K562 (cell line): Measurements from ENCODE around the gene PRSS1. TPM values are rescaled to one million over a fixed set of nuclear protein-coding genes. Genes with fewer than 3 reads are reported as not detected.

Source experiments
- ATAC-seq: fragments of 200-7000 bp; cut with Tn5 transposase; 3 replicates; pipeline ENCODE4 v1.9.1; 2020; ENCODE audit warnings: moderate library complexity
- BruUV-seq: library from RNA; stranded (reverse); fragments of 400-500 nt; replicated peaks from 2 replicates; lab custom pipeline; 2021; lab: Mats Ljungman, UMichigan
- CTCF ChIA-PET: fragments of 300-600 bp; formaldehyde crosslinking; extraction: SDS; loops from one replicate; lab custom pipeline; 2021; ENCODE audit warnings: low intra/inter-chr PET ratio; lab: Yijun Ruan, JAX
- POLR2A ChIA-PET: fragments of 300-600, 350-650 bp; sonication (Branson Sonifier 250); formaldehyde crosslinking; extraction: SDS; loops from one replicate; lab custom pipeline; 2021; ENCODE audit warnings: antibody characterized with exemption, inconsistent platforms; lab: Yijun Ruan, JAX
- DNase-seq, 4 experiments: peaks; one replicate each; pipeline versions ENCODE4 v3.0.0 to v3.0.0-alpha.2; 2011 to 2018; ENCODE audit warnings: low spot score in 3 of 4, mixed read lengths in 3 of 4; ENCODE audit errors: extremely low read depth in 1 of 4
- FAIRE-seq: peaks from 2 replicates; lab custom pipeline; 2011; peaks lifted over from hg19 to GRCh38; lab: Jason Lieb, UNC
- H2AFZ ChIP-seq: 2 replicates; pipeline ENCODE4 v1.6.0; 2011; ENCODE audit warnings: low read depth, low read length, control low read depth, inconsistent platforms
- H3K27ac ChIP-seq: fragments of 200-600 bp; 3 replicates; pipeline ENCODE4 v1.8.0; 2011; ENCODE audit warnings: low read depth, mild to moderate bottlenecking, control low read depth, inconsistent platforms, low read length, moderate library complexity, mixed read lengths; ENCODE audit errors: extremely low read depth
- H3K27me3 ChIP-seq, 2 experiments: fragments of 300-600 bp in 1 of 2; 2 replicates in 1 of 2; 3 replicates in 1 of 2; pipeline versions ENCODE4 v1.6.0 to v1.8.0; 2011; ENCODE audit warnings: inconsistent platforms in 2 of 2, low read length in 2 of 2, mild to moderate bottlenecking in 1 of 2, mixed read lengths in 1 of 2, moderate library complexity in 1 of 2; ENCODE audit not compliant: control insufficient read depth in 2 of 2, insufficient read depth in 2 of 2
- H3K36me3 ChIP-seq: fragments of 300-600 bp; 3 replicates; pipeline ENCODE4 v1.8.0; 2011; ENCODE audit warnings: mild to moderate bottlenecking, low read length, inconsistent platforms; ENCODE audit not compliant: control insufficient read depth, insufficient read depth
- H3K4me1 ChIP-seq, 2 experiments: fragments of 200-600 bp in 1 of 2; replicated peaks in 1 of 2; 2 replicates in 1 of 2; 3 replicates in 1 of 2; pipeline versions ENCODE4 v1.5.1 to v1.8.0; 2011; ENCODE audit warnings: inconsistent platforms in 2 of 2, low read length in 2 of 2, mild to moderate bottlenecking in 1 of 2, mixed read lengths in 1 of 2, moderate library complexity in 1 of 2; ENCODE audit not compliant: control insufficient read depth in 2 of 2, insufficient read depth in 2 of 2
- H3K4me2 ChIP-seq: 2 replicates; pipeline ENCODE4 v1.6.1; 2011; ENCODE audit warnings: low read length, control low read depth, inconsistent platforms, mixed read lengths; ENCODE audit not compliant: insufficient read depth
- H3K4me3 ChIP-seq: fragments of 200-600 bp; sonication (generic), shearing (Covaris generic); 2 replicates; pipeline ENCODE4 v1.5.1; 2016; ENCODE audit warnings: control low read depth, inconsistent platforms
- H3K79me2 ChIP-seq: fragments of 200-600 bp; 3 replicates; pipeline ENCODE4 v1.8.0; 2011; ENCODE audit warnings: low read length, inconsistent platforms; ENCODE audit not compliant: control insufficient read depth, insufficient read depth
- H3K9ac ChIP-seq, 2 experiments: 2 replicates each; pipeline versions ENCODE4 v1.6.0 to v1.6.1; 2011; ENCODE audit warnings: low read depth in 2 of 2, low read length in 2 of 2, control low read depth in 1 of 2, inconsistent platforms in 1 of 2, mild to moderate bottlenecking in 1 of 2, mixed read lengths in 1 of 2; ENCODE audit not compliant: insufficient read depth in 1 of 2
- H3K9me1 ChIP-seq: one replicate; pipeline ENCODE4 v1.6.0; 2011; ENCODE audit warnings: inconsistent platforms, mild to moderate bottlenecking, low read length, moderate library complexity; ENCODE audit not compliant: control insufficient read depth, insufficient read depth
- H3K9me3 ChIP-seq: replicated peaks from 2 replicates; pipeline ENCODE4 v1.5.1; 2011; ENCODE audit warnings: low read depth, low read length, inconsistent platforms; ENCODE audit not compliant: control insufficient read depth, insufficient read depth
- H4K20me1 ChIP-seq: replicated peaks from 2 replicates; pipeline ENCODE4 v1.6.1; 2011; ENCODE audit warnings: low read length, inconsistent platforms, mixed read lengths; ENCODE audit not compliant: control insufficient read depth, insufficient read depth
- C11orf30 ChIP-seq: fragments of 450-650 bp; IDR thresholded peaks from 2 replicates; pipeline ENCODE4 v1.6.1; 2016; ENCODE audit warnings: low read depth, mild to moderate bottlenecking
- ETV1 ChIP-seq: fragments of 450-650 bp; conservative IDR thresholded peaks from 2 replicates; pipeline ENCODE4 v1.6.1; 2016; ENCODE audit warnings: missing genetic modification characterization, control low read depth, low read depth, missing compliant biosample characterization
- LCOR ChIP-seq: sonication (generic); formaldehyde crosslinking; IDR thresholded peaks from 2 replicates; pipeline ENCODE4 v1.8.0; 2022; ENCODE audit warnings: mild to moderate bottlenecking, missing genetic modification reagents
- MED1 ChIP-seq: sonication (generic); formaldehyde crosslinking; IDR thresholded peaks from 2 replicates; pipeline ENCODE4 v1.8.1; 2023; ENCODE audit warnings: missing genetic modification reagents, borderline replicate concordance
- NFATC3 ChIP-seq: fragments of 450-650 bp; IDR thresholded peaks from 2 replicates; pipeline ENCODE4 v1.6.1; 2017; ENCODE audit warnings: mild to moderate bottlenecking
- ZFP36 ChIP-seq: fragments of 150-350 bp; IDR thresholded peaks from 2 replicates; pipeline ENCODE4 v1.6.1; 2018; ENCODE audit warnings: low read length, low read depth; ENCODE audit not compliant: partially characterized antibody
- WGBS: fragments of 100-300 bp; shearing (Covaris generic); methylation state at CpG from one replicate; pipeline ENCODE4 v1.1.6; 2016; ENCODE audit warnings: low coverage, mixed read lengths; ENCODE audit not compliant: insufficient coverage; ENCODE audit errors: missing lambda C conversion rate; 5-methylcytosine and 5-hydroxymethylcytosine counted together
- in situ Hi-C: fragments of 300-500 bp; cut with MboI; formaldehyde crosslinking; loops from 4 replicates; pipeline ENCODE4 v1.15.0; 2018; ENCODE audit warnings: inconsistent platforms, mixed read lengths
- intact Hi-C: fragments of 100-400 bp; cut with micrococcal nuclease; formaldehyde crosslinking; loops from 2 replicates; pipeline ENCODE4 v1.14.2; 2022
- polyA plus RNA-seq, 8 experiments: library from polyadenylated mRNA; depleted of rRNA in 4 of 8; stranded (reverse) in 5 of 8; unstranded in 3 of 8; fragments of >200 nt; fragmentation: Nextera tagmentation in 2 of 8; fragmentation: Illumina TruSeq in 1 of 8; extraction: Ambion mirVana in 2 of 8; extraction: Trizol in 1 of 8; gene quantifications; 2 replicates each; pipeline versions ENCODE4 v1.2.1 to v1.2.3, GENCODE V29; 2011 to 2014; ENCODE audit warnings: inconsistent platforms in 1 of 8, missing spikeins in 1 of 8
- total RNA-seq, 7 experiments: library from RNA; depleted of rRNA in 6 of 7; stranded (reverse); fragments of >200 nt in 6 of 7; fragmentation: Illumina TruSeq in 2 of 7; extraction: Trizol in 2 of 7; gene quantifications; 2 replicates each; pipeline versions ENCODE4 v1.2.1 to v1.2.3, GENCODE V29; 2011 to 2021; ENCODE audit warnings: low replicate concordance in 1 of 7
- TF ChIP-seq, protein P1 (sequence below): fragments of 250-450 bp; sonication (Bioruptor Pico); IDR thresholded peaks from 2 replicates; pipeline ENCODE4 v1.6.1; 2021; ENCODE audit warnings: mild to moderate bottlenecking

Gene PRSS1
- total and polyA plus RNA-seq, 9 of the 15 experiments (the other 6 are each of a cell fraction or from before 2014, with no cell fraction given) = 0.07 to 6.6 (median 0.20) TPM; not detected in 6

DNA sequence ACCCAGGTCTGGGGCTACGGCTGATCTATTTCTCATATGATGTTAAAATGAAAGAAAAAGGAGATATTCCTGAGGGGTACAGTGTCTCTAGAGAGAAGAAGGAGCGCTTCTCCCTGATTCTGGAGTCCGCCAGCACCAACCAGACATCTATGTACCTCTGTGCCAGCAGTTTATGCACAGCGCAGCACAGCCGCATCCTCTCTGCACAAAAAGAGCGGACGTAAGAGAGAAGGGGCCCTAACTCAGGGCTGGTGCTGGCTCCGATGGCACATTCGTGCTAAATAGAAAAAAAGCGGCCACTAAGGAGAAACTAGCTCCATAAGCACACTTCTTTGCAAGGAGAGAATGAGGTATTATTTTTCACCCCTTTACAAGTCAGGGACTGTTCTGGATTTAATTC is 28.3 kb upstream of the PRSS1 start:
- BruUV-seq = no TSS peak
- no peaks in the 10 kb centered on the region for H3K36me3 ChIP-seq
- H3K4me1 ChIP-seq = peaks cover 0 to 8% of the 10 kb centered on the region in 2 experiments; a peak in 2 of 5 replicates
- TF ChIP-seq C11orf30 (no peak), LCOR (CRISPR knock-in tag) (no peak), MED1 (no peak), ETV1 (tag) (no peak), NFATC3 (no peak), ZFP36 (no peak)
- TF ChIP-seq, protein P1, sequence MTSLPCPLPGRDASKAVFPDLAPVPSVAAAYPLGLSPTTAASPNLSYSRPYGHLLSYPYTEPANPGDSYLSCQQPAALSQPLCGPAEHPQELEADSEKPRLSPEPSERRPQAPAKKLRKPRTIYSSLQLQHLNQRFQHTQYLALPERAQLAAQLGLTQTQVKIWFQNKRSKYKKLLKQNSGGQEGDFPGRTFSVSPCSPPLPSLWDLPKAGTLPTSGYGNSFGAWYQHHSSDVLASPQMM (CRISPR knock-in tag) = no peak
- H3K9ac ChIP-seq = no peak overlapping the region
- peaks cover 20 to 25% of the 10 kb centered on the region in 2 experiments; a peak in 4 of 5 replicates for H3K27me3 ChIP-seq
- H3K9me3 ChIP-seq = no peaks in the 10 kb centered on the region
- POLR2A ChIA-PET = no interaction called here
- H3K9me1 ChIP-seq = no peaks in the 10 kb centered on the region
- H3K4me3 ChIP-seq = no peak overlapping the region
- no peak overlapping the region; the same call in 1 of the 2 replicates for H3K4me2 ChIP-seq
- H2AFZ ChIP-seq = no peak overlapping the region
- H4K20me1 ChIP-seq = no peaks in the 10 kb centered on the region
- no peak for DNase-seq
- peak; percentile 33; the same call in 2 of the 3 replicates for ATAC-seq
- H3K79me2 ChIP-seq = no peaks in the 10 kb centered on the region
- in situ Hi-C loops = no loop called here
- CTCF ChIA-PET = no interaction called here
- H3K27ac ChIP-seq = no peak overlapping the region
- intact Hi-C loops = no loop called here
- no peak for FAIRE-seq
- 6% methylated on average over 10 of the region's 10 CpGs for WGBS
